ENCODE results near the gene LAMA3.

LAMA3 gene

GRCh38 chr18:23793985-23794867, 105.0 kb downstream of the LAMA3 start:
- DNase-seq, result no peak

- DNase-seq, result no peak
These were observed 109.0 kb downstream of the LAMA3 start for GRCh38 chr18:23798249-23798648.

- DNase-seq, result no peak
These were observed 109.6 kb downstream of the LAMA3 start for GRCh38 chr18:23798824-23799223.

- no peak for DNase-seq
These were observed 110.3 kb downstream of the LAMA3 start for GRCh38 chr18:23799540-23799939.

- DNase-seq, result no peak
These were observed 111.6 kb downstream of the LAMA3 start for GRCh38 chr18:23800902-23801301.

- no peak for DNase-seq
These were observed 113.6 kb downstream of the LAMA3 start for GRCh38 chr18:23802817-23803216.

GRCh38 chr18:23803755-23804154, 114.5 kb downstream of the LAMA3 start:
- DNase-seq, result no peak

- no peak for DNase-seq
These were observed 116.6 kb downstream of the LAMA3 start for GRCh38 chr18:23805898-23806297.

GRCh38 chr18:23809415-23809814, 120.2 kb downstream of the LAMA3 start:
- no peak for DNase-seq

- no peak for DNase-seq
These were observed 121.1 kb downstream of the LAMA3 start for GRCh38 chr18:23810396-23810795.

GRCh38 chr18:23811176-23811575, 121.9 kb downstream of the LAMA3 start:
- DNase-seq, result no peak

- DNase-seq, result peak; percentile 24
These were observed 123.5 kb downstream of the LAMA3 start for GRCh38 chr18:23812546-23813440.

- DNase-seq, result no peak
These were observed 125.8 kb downstream of the LAMA3 start for GRCh38 chr18:23814991-23815614.

GRCh38 chr18:23816021-23816420, 126.8 kb downstream of the LAMA3 start:
- no peak for DNase-seq

GRCh38 chr18:23816740-23817139, 127.5 kb downstream of the LAMA3 start:
- no peak for DNase-seq

GRCh38 chr18:23819001-23819400, 129.7 kb downstream of the LAMA3 start:
- peak; percentile 18 for DNase-seq

- DNase-seq, result peak; percentile 78
These were observed 133.5 kb downstream of the LAMA3 start for GRCh38 chr18:23822590-23823385.

GRCh38 chr18:23824240-23824639, 135.0 kb downstream of the LAMA3 start:
- no peak for DNase-seq

GRCh38 chr18:23824669-23825068, 135.4 kb downstream of the LAMA3 start:
- no peak for DNase-seq

- DNase-seq, result no peak
These were observed 136.2 kb downstream of the LAMA3 start for GRCh38 chr18:23825496-23825895.

GRCh38 chr18:23825978-23826405, 136.7 kb downstream of the LAMA3 start:
- peak; percentile 61 for DNase-seq

- DNase-seq, result no peak
These were observed 137.8 kb downstream of the LAMA3 start for GRCh38 chr18:23826850-23827620.

All from fibroblast of upper back skin (primary cell).